GM12875 (cell line): ENCODE results near the gene ALAD.
"Not testable (repeated sequence)": the region's sequence is repeated elsewhere in the genome, so short reads cannot be mapped to it uniquely, and the experiment has no call there.

Experiments used
- H3K4me3 ChIP-seq: one replicate; pipeline ENCODE4 v1.5.1; 2011; ENCODE audit warnings: low read depth, low read length, control low read depth
- TF ChIP-seq, protein P1 (sequence below): IDR thresholded peaks from 2 replicates; pipeline ENCODE4 v1.5.1; 2011; ENCODE audit warnings: low read depth, mild to moderate bottlenecking, control low read depth, inconsistent platforms, low read length, moderate library complexity, borderline replicate concordance; ENCODE audit not compliant: insufficient read depth

The ALAD gene

DNA sequence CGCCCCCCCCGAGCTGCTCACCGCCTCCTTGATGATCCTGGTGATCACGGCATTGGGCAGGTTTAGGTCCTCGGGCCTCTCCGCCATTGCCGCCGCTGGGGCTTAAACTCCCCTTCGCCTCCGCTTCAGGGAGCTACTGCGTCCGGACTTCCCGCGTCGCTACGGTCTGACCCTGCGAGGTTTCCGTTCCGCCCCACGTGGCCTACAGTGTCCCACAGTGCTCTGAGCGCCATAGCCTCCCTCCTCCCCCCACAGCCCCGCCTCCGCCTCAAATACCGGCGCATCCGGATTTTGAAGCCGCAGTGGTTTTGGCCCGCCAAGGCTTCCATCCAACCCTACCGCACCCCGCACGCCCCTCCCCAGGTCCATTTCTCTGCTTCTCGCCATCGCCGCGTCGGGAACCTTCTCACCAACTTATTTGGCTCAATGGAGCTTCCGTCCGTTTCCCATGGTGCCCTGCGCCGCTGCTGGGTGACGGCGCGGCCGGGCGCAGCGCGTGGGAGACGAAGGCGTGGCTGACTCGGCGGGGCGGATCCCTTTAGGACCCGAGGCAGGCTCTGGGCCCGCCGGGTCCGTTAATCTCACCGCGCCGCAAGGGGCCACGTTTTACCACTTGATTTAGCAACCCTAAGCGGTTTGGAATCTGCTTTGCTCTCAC, 9.3 kb upstream of the ALAD start, which contains the start of the genes C9orf43 and POLE3:
Gene C9orf43 (plus strand): TSS at position 541 of the 658 bp plus-strand sequence. CDS start 2,747 bp downstream, outside the sequence.
Gene POLE3 (minus strand): TSS at position 469 of the 658 bp plus-strand sequence. CDS start 382 bp downstream, at position 87.
- TF ChIP-seq, protein P1, sequence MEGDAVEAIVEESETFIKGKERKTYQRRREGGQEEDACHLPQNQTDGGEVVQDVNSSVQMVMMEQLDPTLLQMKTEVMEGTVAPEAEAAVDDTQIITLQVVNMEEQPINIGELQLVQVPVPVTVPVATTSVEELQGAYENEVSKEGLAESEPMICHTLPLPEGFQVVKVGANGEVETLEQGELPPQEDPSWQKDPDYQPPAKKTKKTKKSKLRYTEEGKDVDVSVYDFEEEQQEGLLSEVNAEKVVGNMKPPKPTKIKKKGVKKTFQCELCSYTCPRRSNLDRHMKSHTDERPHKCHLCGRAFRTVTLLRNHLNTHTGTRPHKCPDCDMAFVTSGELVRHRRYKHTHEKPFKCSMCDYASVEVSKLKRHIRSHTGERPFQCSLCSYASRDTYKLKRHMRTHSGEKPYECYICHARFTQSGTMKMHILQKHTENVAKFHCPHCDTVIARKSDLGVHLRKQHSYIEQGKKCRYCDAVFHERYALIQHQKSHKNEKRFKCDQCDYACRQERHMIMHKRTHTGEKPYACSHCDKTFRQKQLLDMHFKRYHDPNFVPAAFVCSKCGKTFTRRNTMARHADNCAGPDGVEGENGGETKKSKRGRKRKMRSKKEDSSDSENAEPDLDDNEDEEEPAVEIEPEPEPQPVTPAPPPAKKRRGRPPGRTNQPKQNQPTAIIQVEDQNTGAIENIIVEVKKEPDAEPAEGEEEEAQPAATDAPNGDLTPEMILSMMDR, result no peak
- peak within 1 kb of the TSS; percentile 91 for H3K4me3 ChIP-seq

DNA sequence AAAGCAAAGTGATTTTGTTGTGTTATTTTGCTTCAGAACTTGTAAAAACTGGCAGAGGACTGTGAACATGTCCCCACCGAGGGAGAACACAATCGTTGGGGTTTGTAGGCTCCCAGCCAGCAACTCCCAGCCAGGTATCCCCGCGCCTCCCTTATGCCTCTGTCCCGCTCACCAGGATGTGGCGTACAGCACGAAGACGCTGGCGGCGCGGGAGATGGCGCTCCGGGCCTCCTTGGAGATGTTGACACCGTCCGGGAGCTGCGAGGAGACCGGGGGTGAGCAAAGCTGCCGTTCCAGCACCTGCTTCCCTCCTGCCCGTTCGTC, 8.8 kb upstream of the ALAD start:
- H3K4me3 ChIP-seq, result peak overlapping the region; percentile 91
- TF ChIP-seq, protein P1, result no peak

DNA sequence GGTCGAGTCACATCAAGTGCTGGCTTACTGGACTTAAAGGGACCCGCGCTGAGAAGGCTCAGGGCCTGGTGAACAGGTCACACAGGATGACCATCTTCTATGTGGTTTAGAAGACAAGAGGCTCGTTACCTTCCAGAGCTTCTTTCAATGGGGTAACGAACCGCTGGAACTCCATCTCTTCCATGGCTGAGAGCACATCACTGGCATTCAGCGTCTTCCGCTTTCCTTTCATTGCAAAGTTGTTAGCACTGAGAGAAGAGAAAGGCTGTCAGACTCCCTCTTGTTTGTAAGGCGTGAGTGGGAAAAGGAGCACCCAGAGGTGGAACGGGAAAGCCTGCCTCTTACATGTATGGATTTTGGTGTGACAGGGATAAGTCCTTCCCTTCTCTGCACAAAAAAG, 8.4 kb upstream of the ALAD start:
- TF ChIP-seq, protein P1, result no peak
- H3K4me3 ChIP-seq, result peak overlapping the region; percentile 91

DNA sequence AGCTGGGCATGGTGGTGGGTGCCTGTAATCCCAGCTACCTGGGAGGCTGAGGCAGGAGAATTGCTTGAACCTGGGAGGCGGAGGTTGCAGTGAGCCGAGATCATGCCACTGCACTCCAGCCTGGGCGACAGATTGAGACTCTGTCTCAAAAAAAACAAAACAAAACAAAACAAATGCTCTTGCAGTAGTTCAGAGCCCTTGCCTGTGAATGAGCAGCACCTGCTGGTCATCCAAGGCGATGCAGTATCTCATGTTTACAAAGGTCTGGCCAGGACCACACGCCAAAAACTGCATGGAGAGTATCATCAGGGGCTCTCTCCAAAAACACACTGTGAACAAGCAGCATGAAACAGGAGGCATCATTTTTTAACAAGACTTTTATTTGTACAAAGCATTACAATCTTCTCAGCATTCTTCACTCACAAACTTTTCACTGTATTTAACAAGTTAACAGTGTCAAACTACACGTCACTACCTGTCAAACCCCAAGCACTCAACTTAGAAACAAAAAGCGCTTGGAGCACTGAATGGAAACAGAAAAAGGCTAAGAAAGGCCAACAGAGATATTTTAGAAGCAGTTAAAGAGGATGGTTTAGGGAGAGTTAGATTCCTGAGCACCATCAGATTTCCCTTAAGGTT, 5.9 kb upstream of the ALAD start:
- not testable (repeated sequence) for H3K4me3 ChIP-seq
- TF ChIP-seq, protein P1, result peak; percentile 79

DNA sequence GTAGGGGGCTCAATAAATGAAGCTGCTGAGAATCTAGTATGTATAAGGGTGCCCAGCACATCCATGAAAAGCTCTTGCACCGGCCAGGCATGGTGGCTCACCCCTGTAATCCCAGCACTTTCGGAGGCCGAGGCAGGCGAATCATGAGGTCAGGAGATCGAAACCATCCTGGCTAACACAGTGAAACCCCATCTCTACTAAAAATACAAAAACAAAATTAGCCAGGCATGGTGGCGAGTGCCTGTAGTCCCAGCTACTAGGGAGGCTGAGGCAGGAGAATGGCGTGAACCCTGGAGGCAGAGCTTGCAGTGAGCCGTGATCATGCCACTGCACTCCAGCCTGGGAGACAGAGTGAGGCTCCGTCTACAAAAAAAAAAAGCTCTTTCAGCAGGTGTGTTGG, 5.3 kb upstream of the ALAD start:
- H3K4me3 ChIP-seq, result not testable (repeated sequence)

DNA sequence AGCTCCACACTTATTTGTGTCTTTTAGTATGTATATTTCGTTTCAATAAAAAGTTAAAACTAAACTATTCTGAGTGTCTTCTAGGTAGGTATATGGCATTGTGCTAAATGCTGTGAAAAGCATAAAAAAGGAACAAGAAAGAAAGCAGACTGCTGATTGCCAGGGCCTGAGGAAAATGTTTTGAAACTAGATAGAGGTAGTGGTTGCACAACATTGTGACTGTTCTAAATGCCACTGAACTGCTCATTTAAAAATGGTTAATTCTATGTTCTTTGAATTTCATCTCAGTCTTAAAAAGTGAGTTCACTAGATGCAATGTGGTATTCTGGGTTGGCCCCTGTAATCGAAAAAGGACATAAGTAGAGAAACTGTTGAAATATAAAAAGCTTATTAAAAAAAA, 2.6 kb upstream of the ALAD start:
- TF ChIP-seq, protein P1, result no peak
- no peak overlapping the region for H3K4me3 ChIP-seq

DNA sequence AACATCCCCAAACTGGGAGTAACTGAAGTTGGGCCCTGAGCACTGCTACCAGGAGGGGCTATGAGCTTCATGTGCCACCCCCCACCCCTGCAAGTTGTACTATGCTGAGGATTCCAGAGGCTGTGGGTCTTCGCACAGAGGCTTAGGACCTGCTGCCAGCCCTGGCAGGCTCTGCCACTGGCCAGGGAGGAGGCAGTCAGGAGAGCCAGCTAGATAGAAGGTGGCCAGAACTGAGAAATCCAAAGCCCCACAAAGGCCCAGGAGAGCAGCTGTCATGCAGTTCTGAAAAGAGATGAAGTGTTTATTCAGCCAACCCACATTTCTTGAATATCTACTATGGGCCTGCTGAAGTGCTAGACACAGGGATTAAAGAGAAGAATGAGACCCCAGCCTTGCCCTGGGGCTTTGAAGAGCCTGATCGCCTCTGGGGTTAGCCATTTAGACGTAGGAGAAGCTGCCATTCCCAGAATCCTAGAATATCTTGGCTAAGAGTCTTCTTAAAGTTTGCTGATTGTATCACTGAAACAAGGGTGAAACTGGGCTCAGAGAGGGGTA, 1.4 kb downstream of the ALAD start:
- TF ChIP-seq, protein P1, result no peak
- no peak overlapping the region for H3K4me3 ChIP-seq
